Stimulated activated CD8-positive, alpha-beta memory T cell treated with anti-CD3 and anti-CD28 coated beads, Interleukin-4, amount 100 ng/mL, for 4 hours (primary cell): ENCODE data around the gene ANO4.

Source experiments
- DNase-seq, 2 donors: peaks; one replicate each; pipeline ENCODE4 v3.0.0-alpha.2; 2020; ENCODE audit warnings: low read depth in 2 of 2, low spot score in 1 of 2

The ANO4 gene

GRCh38 chr12:100942984-100943749 lies 148.6 kb downstream of the ANO4 start:
- DNase-seq, result no peak

- DNase-seq, result no peak
These were observed 157.2 kb downstream of the ANO4 start for GRCh38 chr12:100951756-100952155.

DNA sequence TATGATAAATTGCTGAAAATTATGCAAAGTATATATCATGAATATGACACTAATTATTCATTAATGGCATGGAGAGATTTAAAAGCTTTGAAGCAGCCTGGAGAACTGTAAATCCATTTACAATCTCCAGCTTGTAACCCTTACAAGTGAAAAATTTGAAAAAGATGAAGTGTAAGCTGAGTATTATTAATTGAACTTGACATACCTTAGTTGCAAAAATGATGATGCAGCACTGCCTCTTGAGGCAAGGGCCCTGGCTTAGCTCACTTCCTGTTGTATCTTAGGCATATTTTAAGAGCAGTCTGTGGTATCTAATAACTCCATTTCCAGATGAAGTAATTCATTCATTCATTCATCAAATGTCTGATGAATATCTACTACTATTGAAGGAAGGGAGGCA lies 158.6 kb downstream of the ANO4 start:
- DNase-seq, result no peak

DNA sequence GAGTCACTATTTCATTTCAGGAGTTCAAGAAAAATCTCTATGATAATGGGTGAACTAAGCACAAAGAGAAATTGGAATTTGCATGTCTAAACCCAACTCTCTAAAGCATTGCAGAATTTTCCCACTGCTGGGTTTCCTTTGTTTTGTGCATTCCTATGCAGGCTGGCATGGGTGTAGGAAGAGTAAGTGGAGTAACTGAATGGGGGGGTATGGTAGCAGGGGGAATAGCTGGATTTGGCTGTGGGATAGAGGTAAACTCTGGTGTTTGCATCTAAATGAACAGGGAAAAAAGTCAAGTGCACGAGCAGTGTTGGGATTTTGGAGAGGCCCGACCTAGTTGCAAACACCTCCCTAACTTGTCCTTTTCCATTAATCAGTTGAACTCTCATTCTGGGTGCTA lies 159.1 kb downstream of the ANO4 start:
- no peak for DNase-seq

GRCh38 chr12:100954118-100954517 lies 159.5 kb downstream of the ANO4 start:
- DNase-seq, result no peak

DNA sequence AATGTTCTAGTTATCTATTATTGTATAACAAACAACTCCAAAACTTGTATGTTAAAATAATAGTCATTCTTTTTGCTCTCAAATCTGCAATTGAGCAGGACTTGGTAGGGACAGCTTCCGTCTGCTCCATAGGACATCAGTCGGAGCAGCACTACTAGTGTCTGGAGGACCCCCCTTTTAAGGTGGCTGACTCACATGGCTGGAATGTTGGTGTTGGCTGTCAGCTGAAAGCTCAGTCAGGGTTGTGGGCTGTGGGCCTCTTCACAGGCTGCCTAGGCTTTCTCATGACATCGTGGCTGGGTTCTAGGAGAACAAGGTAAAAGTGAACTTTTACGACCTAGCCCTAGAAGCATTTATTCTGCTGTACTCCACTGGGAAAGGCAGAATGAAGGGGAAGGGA lies 160.6 kb downstream of the ANO4 start:
- no peak for DNase-seq

DNA sequence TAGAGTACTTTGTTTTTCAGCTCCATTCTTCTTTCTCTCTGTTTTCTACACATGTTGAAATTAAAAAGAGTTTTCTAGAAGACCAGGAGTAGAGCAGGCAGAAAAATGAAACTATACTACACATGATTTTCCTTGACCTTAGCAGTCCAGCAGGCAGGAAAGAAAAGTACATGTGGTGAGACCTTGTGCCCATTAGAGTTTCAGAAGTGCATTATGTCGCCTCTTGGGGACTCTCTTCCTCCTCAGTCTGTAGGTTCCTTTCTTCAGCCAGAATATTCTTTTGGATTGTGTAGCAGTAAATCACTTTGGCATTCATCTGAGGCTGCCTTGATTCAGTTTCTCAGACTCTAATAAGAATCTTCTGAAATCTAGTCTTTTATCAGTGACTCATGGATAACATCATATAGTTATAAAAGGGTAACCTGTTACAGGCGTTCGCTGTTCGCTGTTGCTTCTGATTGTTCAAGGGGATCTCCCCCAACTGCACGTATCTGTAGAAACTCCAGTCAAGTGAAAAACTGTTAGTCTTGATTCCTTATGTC lies 161.8 kb downstream of the ANO4 start:
- no peak for DNase-seq

GRCh38 chr12:100959481-100959880 lies 164.9 kb downstream of the ANO4 start:
- no peak for DNase-seq

GRCh38 chr12:100962086-100962712 lies 167.6 kb downstream of the ANO4 start:
- no peak for DNase-seq

DNA sequence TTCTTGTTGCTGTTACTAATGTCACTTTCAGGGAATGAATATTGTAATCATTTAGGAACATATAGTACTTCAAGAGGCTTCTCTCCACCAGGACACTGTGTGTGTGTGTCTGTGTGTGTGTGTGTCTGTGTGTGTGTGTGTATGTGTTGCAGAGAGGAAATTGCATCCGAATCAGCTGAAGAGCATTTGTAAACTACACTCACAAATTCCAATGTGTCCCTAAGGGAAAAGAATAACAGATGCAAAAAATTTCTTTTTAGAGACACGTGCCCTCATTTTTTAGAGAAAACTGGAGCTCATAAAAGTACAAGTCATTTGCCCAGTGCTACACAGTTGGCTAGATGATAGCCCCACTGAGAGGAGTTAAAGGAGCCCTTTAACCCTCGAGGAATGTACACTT lies 168.8 kb downstream of the ANO4 start:
- DNase-seq, result no peak

DNA sequence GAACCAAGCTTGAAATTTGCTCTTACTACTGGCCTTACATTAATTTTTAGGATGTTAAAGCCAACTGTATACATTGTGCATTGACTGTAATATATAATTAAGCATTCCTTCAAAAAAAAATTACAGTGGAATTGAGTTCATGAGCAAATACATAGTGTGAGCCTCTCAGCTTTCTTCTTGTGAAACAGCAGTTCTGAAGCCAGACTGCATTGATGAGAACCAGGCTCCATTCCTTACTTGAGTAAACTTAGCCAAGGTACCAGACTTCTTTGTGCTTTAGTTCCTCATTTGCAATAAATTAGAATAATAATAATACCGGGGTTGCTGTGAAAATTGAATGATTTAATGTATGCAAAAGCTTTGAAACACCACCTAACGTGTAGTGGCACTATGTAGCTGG lies 169.5 kb downstream of the ANO4 start:
- DNase-seq, result no peak

- DNase-seq, result no peak
These were observed 172.6 kb downstream of the ANO4 start for GRCh38 chr12:100967189-100967588.

DNA sequence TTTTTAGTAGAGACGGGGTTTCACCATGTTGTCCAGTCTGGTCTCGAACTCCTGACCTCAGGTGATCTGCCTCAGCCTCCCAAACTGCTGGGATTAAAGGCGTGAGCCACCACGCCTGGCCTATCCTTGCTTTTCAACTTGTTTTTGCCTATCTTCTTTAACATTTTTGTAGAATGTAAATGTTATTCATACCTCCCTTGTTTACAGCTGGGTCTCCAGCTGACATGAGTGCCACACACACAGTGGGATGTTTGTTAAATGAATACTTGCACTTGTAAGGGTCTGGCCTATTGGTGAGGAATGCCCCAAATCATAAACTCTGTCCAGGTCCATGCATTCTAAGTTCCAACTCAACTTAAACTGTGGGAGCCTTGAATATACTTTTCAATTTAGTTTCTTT lies 176.3 kb downstream of the ANO4 start:
- no peak for DNase-seq

- DNase-seq, result no peak
These were observed 177.5 kb downstream of the ANO4 start for GRCh38 chr12:100972121-100972520.

DNA sequence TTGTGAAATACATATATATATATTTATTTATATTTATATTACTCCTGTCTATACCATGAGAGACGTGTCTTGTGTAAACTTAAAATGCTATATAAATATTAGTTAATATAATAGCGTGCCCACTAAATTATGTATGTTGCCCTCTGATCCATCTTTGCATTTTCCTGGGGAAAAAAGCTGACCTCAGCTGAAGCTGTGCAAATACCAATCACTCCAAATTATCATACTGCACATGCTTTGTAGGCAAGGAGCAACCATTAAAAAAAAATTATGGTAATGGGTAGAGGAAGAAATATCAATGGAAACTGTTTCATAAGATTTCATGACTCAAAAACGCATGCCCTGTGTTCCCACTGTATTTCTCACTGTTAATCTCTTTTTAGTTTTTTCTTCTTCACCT lies 179.8 kb downstream of the ANO4 start:
- DNase-seq, result no peak

DNA sequence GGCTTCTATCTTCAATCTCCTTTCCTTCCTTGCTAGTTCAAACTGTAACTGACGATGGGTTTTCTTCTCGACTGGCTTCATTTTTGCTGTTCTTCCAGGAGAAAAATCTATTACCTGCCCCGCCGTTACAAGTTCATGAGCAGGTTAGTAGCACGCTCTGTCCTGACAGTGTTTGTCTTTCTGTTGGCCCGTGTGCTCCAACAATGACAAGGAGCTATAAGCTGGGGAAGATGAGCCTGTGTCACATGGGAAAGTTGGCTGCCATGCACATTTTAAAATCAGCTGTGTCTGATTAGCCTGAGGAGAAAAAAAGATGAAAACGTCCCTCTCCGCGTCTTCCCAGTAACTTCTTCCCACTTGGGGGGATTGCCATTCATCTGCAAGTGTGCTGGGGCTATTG lies 180.2 kb downstream of the ANO4 start:
- no peak for DNase-seq

DNA sequence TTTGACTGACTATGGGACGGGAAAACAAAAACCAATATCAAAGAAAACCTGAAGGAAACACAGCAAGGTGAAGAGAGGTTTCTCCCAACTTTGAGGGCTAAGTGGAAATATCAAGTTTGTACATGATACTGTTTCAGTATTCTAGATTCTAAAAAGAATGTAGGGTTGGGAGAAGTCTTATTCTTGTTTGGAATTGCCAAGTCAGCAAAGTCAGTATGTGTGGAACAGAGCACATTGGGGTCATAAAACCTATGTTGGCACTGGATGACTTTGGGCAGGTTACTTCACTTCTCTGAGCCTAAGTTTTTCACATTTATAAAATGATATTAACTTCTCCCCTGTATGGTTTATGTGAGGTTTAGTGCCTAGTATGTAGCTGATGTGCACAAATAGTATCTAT lies 182.2 kb downstream of the ANO4 start:
- no peak for DNase-seq

- no peak for DNase-seq
These were observed 186.3 kb downstream of the ANO4 start for GRCh38 chr12:100980856-100981255.

DNA sequence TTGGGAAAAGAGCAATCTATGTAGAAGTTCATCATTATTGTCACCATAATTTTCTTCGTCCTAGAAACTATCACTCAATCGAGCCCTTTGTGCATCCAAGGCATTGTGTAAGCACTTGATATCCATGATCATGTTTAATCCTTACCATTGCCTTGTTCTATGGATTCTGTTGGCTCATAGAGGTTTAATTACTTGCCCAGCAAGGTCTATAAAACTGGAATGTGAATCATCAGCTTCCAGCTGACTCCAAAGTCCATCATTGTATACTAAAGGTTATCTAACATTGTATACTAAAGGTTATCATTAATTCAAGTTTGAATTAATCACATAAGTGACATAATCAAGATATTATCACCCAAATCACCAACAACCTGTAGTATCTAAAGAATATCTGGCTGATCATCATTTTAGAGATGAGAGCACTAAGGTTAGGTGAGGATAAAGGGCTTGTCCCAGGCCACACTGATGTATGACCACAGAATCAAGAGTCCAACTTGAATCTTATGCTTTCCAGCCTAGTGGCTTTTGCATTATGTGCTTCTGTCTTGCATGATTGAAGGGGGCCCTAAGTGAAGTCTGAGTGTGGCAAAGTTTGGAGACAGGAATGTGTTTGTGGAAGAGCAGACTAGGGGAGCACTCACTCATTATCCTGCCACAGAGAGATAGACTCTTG lies 188.1 kb downstream of the ANO4 start:
- DNase-seq, result no peak

DNA sequence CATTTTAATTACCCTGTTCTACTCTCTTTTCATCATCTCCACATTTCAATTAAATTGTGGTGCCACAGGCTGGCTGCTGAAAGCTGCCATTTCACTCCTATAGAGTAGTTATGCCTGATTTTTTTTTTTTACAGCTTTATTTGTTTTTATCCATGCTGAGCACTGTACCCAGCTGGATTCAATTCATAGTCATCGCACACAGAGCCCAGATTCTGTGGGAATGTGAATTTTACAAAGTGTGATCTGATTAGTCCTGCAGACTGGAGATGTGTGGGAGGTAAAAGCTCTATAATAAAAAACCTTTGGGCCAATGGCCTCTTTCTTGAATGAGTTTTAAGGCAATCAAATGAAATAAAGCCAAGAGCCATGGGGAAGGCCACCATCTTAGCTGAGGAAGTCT lies 190.2 kb downstream of the ANO4 start:
- DNase-seq, result no peak

- no peak for DNase-seq
These were observed 192.3 kb downstream of the ANO4 start for GRCh38 chr12:100986595-100987547.
